GM19397 (cell line): Measurements from ENCODE around the gene KEL.

Experiments used
- ATAC-seq: cut with Tn5 transposase; IDR thresholded peaks from one replicate; pipeline ENCODE4 v1.9.1; 2021; ENCODE audit warnings: mild to moderate bottlenecking, moderate library complexity; ENCODE audit not compliant: unreplicated experiment

KEL gene

GRCh38 chr7:142961595-142961972, 579 bp downstream of the KEL start:
- ATAC-seq = no peak

- no peak for ATAC-seq
Observed at GRCh38 chr7:142960955-142961512, 1.1 kb downstream of the KEL start.

- ATAC-seq = no peak
Observed at GRCh38 chr7:142959202-142959601, 3.0 kb downstream of the KEL start.

- no peak for ATAC-seq
Observed at GRCh38 chr7:142957723-142958122, 4.4 kb downstream of the KEL start.

GRCh38 chr7:142956951-142957623, 5.1 kb downstream of the KEL start:
- ATAC-seq = no peak

- no peak for ATAC-seq
Observed at GRCh38 chr7:142954680-142955268, 7.4 kb downstream of the KEL start.

- no peak for ATAC-seq
Observed at GRCh38 chr7:142950235-142950634, 11.9 kb downstream of the KEL start.

GRCh38 chr7:142948603-142949002, 13.6 kb downstream of the KEL start:
- no peak for ATAC-seq

- no peak for ATAC-seq
Observed at GRCh38 chr7:142945001-142945400, 17.2 kb downstream of the KEL start.

- no peak for ATAC-seq
Observed at GRCh38 chr7:142943706-142944268, 18.4 kb downstream of the KEL start.

- no peak for ATAC-seq
Observed at GRCh38 chr7:142942746-142943145, 19.4 kb downstream of the KEL start.

- no peak for ATAC-seq
Observed at GRCh38 chr7:142941541-142941940, 20.6 kb downstream of the KEL start.

GRCh38 chr7:142940966-142941535, 21.1 kb downstream of the KEL start:
- no peak for ATAC-seq

- ATAC-seq = no peak
Observed at GRCh38 chr7:142939226-142939910, 22.8 kb downstream of the KEL start, which contains the start of gene LLCFC1. TSS of gene LLCFC1 (plus strand) at chr7:142939484. CDS start at chr7:142939622, 138 bp downstream.

- no peak for ATAC-seq
Observed at GRCh38 chr7:142938611-142939010, 23.6 kb downstream of the KEL start.

- no peak for ATAC-seq
Observed at GRCh38 chr7:142935941-142936565, 26.1 kb downstream of the KEL start.

GRCh38 chr7:142934056-142934455, 28.1 kb downstream of the KEL start:
- no peak for ATAC-seq

- ATAC-seq = no peak
Observed at GRCh38 chr7:142933624-142934023, 28.5 kb downstream of the KEL start, which contains the start of gene TRPV5. TSS of gene TRPV5 (minus strand) at chr7:142933746. CDS start at chr7:142933459, 287 bp downstream.

GRCh38 chr7:142933092-142933475, 29.1 kb downstream of the KEL start:
- ATAC-seq = no peak

- ATAC-seq = no peak
Observed at GRCh38 chr7:142932386-142933091, 29.6 kb downstream of the KEL start.
